Measurements from ENCODE around the gene GCK. TPM values are rescaled to one million over a fixed set of nuclear protein-coding genes. Genes with fewer than 3 reads are reported as not detected.

The GCK gene
- total RNA-seq, 2 experiments from 2014 or later, result 0.53 to 1.3 TPM

DNA sequence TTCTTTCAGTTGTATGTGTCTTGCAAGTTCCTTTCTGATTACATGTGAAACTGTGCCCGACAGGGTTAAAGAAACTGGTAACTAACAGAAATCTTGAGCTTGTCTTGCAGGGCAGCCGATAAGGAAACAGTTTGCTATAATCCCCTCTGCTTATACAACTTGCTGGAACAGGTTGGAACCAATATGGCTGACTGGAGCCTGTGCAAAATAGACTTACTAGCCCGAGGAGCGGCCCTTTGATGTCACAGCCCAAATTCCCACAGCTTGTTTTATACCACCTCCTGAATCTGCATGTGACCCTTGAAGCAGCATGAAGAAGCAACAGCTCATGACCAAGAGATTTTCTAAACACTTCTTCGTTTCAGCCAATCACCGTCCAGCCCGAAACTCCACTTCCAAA, 8.2 kb upstream of the GCK start:
- H3K9me3 Mint-ChIP-seq (ENCODE audit: low read depth), result no peaks in the 10 kb centered on the region
- peaks cover 19% of the 10 kb centered on the region for H3K4me1 Mint-ChIP-seq
- no peak for ATAC-seq
- peaks cover under 1% of the 10 kb centered on the region for H3K36me3 Mint-ChIP-seq (ENCODE audit: low read depth)
- no peak for DNase-seq
- peaks cover 6% of the 10 kb centered on the region for H3K27me3 Mint-ChIP-seq
- intact Hi-C loops (cut with DNase I, micrococcal nuclease), result no loop called here
- CTCF ChIA-PET, result interaction anchor here (0.6 to 1.0 kb wide), 3 partner anchors 17 to 310 kb away, joined by 3 to 4 read pairs (median 3); no protein-coding TSS in a partner anchor
- POLR2A ChIA-PET, result no interaction called here
- H3K4me3 Mint-ChIP-seq, result no peak overlapping the region
- H3K27ac Mint-ChIP-seq, result no peak overlapping the region

DNA sequence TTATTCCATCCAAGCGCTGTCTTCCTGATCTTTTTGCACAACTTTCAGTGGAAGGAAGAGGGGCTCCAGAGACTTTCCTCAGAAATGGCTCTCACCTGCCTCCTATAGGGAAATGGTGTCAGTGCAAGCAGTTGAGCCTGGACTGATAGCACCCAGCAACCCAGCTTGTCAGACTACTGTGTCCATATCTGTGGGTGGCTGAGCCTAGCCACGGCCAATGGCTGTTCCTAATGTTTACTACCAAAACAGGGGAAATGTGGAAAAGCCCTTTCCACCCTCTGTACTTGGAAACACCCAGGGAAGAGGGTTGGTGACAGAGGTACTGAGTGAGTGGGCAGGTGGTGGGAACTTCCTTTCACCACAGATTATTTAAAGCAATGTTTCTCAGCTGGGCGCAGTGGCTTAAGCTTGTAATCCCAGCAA, 7.2 kb upstream of the GCK start:
- ATAC-seq (no peak), DNase-seq (peak; percentile 54)
- POLR2A ChIA-PET, result no interaction called here
- no peak overlapping the region for H3K4me3 Mint-ChIP-seq
- peaks cover 6% of the 10 kb centered on the region for H3K27me3 Mint-ChIP-seq
- H3K27ac Mint-ChIP-seq, result no peak overlapping the region
- intact Hi-C loops (cut with DNase I, micrococcal nuclease), result loop anchor here in 1 of 2 experiments (1.0 kb wide), 1 partner anchor 115 kb away; no protein-coding TSS in a partner anchor
- CTCF ChIA-PET, result interaction anchor here (0.6 to 1.7 kb wide), 7 partner anchors 47 to 339 kb away, joined by 3 to 5 read pairs (median 4); no protein-coding TSS in a partner anchor
- no peaks in the 10 kb centered on the region for H3K36me3 Mint-ChIP-seq (ENCODE audit: low read depth)
- H3K9me3 Mint-ChIP-seq (ENCODE audit: low read depth), result no peaks in the 10 kb centered on the region
- H3K4me1 Mint-ChIP-seq, result peaks cover 9% of the 10 kb centered on the region

DNA sequence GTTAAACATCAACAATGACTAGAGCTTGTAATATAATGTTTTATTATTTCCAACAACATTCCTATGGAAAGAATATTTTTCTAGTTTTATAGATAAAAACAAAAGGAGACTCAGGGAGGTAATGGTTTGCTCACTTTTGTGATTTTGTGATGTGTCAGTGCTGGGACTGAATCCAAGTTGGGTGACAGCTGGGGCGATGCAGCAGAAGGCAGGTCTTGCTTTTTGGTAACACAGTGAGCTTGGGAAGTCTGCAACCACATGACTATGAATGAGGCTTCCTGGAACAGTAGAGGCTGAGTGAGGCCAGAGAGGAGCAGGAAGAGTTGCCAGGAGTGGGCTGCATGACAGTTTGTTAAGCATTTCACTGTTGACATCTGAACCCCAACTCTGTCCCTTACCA, 6.7 kb upstream of the GCK start:
- ChIA-PET POLR2A (no interaction called here), CTCF (interaction anchor here (0.6 to 1.7 kb wide), 6 partner anchors 46 to 119 kb away, joined by 3 to 5 read pairs (median 3); no protein-coding TSS in a partner anchor)
- Mint-ChIP-seq H3K9me3 (ENCODE audit: low read depth) (no peaks in the 10 kb centered on the region), H3K27ac (no peak overlapping the region), H3K27me3 (peaks cover 6% of the 10 kb centered on the region), H3K4me3 (no peak overlapping the region), H3K36me3 (ENCODE audit: low read depth) (no peaks in the 10 kb centered on the region), H3K4me1 (peaks cover 8% of the 10 kb centered on the region)
- no peak for ATAC-seq
- intact Hi-C loops (cut with DNase I, micrococcal nuclease), result loop anchor here (1.0 to 2.0 kb wide), 2 partner anchors 113 to 115 kb away; partner anchors contain the start of gene POLM (in 1 of the 2)
- no peak for DNase-seq

DNA sequence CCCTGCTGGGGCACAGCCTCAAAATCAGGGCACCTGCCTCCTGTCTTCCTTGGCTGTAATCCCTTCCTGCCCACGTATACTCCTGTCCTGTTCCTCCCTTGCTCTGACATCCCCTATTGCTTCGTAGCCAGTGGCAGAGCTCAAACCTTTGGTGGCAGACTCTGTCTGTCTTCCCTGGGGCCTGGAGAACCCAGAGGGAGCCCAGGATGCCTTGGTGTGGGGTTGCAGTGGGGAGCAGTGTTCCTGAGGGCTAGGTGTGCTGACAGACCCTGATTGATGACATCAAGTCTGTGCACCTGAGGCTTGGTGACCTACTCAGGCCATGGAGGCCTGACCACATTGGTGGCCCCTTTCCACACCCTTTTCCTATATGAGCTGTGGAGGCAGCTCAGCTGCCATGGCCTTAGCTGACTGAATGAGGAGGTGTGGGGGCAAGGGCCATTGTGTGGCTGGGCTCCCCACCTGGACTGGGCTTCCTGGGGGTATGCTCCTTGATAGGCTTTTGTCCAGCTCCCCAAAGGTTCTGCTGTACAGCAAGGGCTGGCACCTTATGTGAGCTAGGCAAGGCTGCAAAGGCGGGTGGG, 5.4 kb upstream of the GCK start:
- CTCF ChIA-PET, result interaction anchor here (0.6 to 1.1 kb wide), 4 partner anchors 11 to 175 kb away, joined by 3 to 4 read pairs (median 3); no protein-coding TSS in a partner anchor
- ATAC-seq (no peak), DNase-seq (no peak)
- peaks cover 6% of the 10 kb centered on the region for H3K27me3 Mint-ChIP-seq
- H3K4me3 Mint-ChIP-seq, result no peak overlapping the region
- H3K36me3 Mint-ChIP-seq (ENCODE audit: low read depth), result no peaks in the 10 kb centered on the region
- H3K4me1 Mint-ChIP-seq, result peaks cover 8% of the 10 kb centered on the region
- H3K27ac Mint-ChIP-seq, result no peak overlapping the region
- H3K9me3 Mint-ChIP-seq (ENCODE audit: low read depth), result no peaks in the 10 kb centered on the region
- POLR2A ChIA-PET, result no interaction called here
- intact Hi-C loops (cut with DNase I, micrococcal nuclease), result loop anchor here in 1 of 2 experiments (2.0 kb wide), 1 partner anchor 112 kb away; the partner anchor contains the start of gene POLM

DNA sequence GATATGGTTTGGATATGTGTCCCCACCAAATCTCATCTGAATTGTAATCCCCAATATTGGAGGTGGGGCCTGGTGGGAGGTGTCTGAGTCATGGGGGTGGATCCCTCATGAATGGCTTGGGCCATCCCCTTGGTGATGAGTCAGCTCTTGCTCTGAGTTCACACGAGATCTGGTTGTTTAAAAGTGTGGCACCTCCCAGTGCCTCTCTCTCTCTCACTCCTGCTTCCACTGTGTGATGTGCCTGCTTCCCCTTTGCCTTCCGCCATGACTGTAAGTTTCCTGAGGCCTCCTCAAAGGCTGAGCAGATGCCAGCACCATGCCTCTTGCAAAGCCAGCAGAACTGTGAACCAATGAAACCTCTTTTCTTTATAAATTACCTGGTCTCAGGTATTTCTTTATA, 4.8 kb upstream of the GCK start:
- H3K4me1 Mint-ChIP-seq, result peaks cover 8% of the 10 kb centered on the region
- intact Hi-C loops (cut with DNase I, micrococcal nuclease), result loop anchor here in 1 of 2 experiments (2.0 kb wide), 1 partner anchor 111 kb away; the partner anchor contains the start of gene POLM
- no peak overlapping the region for H3K4me3 Mint-ChIP-seq
- DNase-seq (peak; percentile 75), ATAC-seq (peak; percentile 91)
- H3K27ac Mint-ChIP-seq, result no peak overlapping the region
- ChIA-PET POLR2A (no interaction called here), CTCF (interaction anchor here (0.6 to 0.8 kb wide), 4 partner anchors 11 to 175 kb away, joined by 3 to 4 read pairs (median 3); no protein-coding TSS in a partner anchor)
- no peaks in the 10 kb centered on the region for H3K9me3 Mint-ChIP-seq (ENCODE audit: low read depth)
- H3K36me3 Mint-ChIP-seq (ENCODE audit: low read depth), result no peaks in the 10 kb centered on the region
- H3K27me3 Mint-ChIP-seq, result peaks cover 6% of the 10 kb centered on the region

DNA sequence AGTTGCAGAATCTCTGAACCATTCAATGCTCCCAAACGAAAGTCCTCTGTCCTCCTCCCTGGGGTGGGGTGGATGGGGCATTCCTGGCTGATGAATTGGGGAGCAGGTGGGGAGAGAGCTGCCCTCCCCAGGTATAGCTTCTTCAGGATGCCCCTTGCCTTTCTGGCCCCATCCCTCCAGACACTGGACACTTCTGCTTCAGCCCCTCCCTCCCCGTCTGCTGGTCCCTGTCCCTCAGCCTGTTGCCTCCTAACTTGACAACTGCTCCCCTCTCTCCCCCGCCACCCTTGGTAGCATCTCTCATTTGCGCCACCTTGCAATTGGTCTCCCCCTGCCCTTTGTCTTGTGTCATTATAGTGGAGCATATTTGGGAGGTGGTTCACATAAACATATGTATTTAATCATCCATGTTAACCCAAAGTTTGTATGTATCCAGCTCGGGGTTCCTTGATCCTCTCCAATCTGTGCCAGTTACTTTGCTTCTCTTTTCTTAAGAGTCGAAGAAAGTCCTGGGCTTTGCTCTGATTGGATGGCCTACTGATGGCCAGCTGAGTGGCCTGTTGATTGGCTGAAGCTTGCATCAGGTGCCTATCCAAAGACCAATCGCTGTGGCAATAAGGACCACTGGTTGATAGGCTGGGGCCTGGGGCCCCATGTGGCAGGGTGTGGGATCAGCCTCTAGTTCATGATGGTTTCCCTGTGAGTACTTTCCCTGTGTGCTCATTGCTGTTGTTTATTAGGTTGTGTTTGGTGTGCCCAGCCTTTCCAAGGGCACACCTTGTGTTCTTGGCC, 4.0 kb upstream of the GCK start:
- Mint-ChIP-seq H3K4me1 (peaks cover 8% of the 10 kb centered on the region), H3K9me3 (ENCODE audit: low read depth) (no peaks in the 10 kb centered on the region), H3K27me3 (peaks cover 6% of the 10 kb centered on the region), H3K27ac (no peak overlapping the region), H3K36me3 (ENCODE audit: low read depth) (no peaks in the 10 kb centered on the region), H3K4me3 (no peak overlapping the region)
- DNase-seq, result no peak
- CTCF ChIA-PET, result interaction anchor here (0.6 kb wide), 1 partner anchor 88 kb away, joined by 3 read pairs; no protein-coding TSS in a partner anchor
- POLR2A ChIA-PET, result no interaction called here
- peak; percentile 31 for ATAC-seq
- intact Hi-C loops (cut with DNase I, micrococcal nuclease), result no loop called here

DNA sequence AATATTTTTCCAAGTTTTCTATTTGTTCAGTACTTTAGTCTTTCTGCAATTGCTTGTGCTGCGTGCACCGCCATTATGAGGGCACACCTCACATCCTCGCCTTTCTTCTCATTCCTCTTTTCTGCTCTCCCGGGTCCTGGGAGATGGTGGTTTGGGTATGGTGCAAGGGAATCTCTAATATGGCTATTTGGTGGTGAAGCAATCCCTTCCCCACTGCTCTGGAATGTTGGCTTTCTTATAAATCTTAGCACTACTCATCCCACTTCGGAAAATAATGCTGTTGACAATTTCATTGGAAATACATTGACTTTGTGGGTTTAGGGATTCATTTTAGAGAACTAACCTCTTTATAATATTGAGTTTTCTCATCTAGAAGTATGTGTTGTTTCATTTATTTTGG, 1.9 kb upstream of the GCK start:
- H3K36me3 Mint-ChIP-seq (ENCODE audit: low read depth), result no peaks in the 10 kb centered on the region
- intact Hi-C loops (cut with DNase I, micrococcal nuclease), result no loop called here
- CTCF ChIA-PET, result no interaction called here
- H3K27me3 Mint-ChIP-seq, result no peaks in the 10 kb centered on the region
- POLR2A ChIA-PET, result no interaction called here
- no peak overlapping the region for H3K4me3 Mint-ChIP-seq
- ATAC-seq (no peak), DNase-seq (no peak)
- H3K9me3 Mint-ChIP-seq (ENCODE audit: low read depth), result no peaks in the 10 kb centered on the region
- peaks cover 6% of the 10 kb centered on the region for H3K4me1 Mint-ChIP-seq
- no peak overlapping the region for H3K27ac Mint-ChIP-seq

DNA sequence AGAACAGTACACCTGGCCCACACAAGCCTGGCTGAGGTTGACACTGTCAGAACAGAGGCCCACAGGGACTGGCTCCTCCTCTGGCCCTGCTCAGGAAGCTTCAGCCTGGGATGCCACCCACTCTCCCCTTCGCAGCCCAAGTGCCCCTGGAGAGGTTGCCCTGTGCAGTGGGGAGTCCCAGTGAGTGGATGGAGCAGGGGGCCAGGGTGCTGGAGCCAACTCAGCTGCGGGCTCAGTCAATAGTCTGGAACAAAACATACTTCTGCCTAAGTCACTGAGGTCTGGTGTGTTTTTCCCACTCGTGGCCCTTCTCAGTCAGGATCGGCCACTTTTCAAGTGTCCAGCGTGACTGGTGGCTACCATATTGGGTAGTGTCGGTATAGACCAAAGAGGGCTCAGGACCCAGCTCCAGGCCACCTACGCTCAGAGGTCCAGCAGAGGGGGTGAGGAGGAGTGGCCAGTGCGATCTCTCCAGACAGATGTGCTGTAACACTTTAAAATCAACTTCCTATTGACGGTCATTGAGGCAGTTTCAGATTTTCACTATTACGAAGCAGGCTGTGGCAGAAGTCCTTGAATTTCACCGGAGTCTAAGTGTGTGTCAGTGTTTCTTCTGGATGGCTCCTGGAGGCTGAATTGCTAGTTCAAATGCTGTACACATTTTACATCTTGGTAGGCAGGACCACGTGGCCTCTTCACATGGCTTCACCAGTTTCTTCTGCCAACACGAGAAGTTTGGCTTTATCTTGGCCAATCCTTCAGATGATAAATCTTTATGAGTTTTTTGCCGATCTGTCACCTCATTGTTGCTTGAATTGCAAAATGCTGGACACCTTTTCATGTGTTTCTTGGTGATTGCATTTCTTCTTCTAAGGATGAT, 994 bp upstream of the GCK start:
- intact Hi-C loops (cut with DNase I, micrococcal nuclease), result no loop called here
- no peak overlapping the region for H3K27ac Mint-ChIP-seq
- CTCF ChIA-PET, result no interaction called here

DNA sequence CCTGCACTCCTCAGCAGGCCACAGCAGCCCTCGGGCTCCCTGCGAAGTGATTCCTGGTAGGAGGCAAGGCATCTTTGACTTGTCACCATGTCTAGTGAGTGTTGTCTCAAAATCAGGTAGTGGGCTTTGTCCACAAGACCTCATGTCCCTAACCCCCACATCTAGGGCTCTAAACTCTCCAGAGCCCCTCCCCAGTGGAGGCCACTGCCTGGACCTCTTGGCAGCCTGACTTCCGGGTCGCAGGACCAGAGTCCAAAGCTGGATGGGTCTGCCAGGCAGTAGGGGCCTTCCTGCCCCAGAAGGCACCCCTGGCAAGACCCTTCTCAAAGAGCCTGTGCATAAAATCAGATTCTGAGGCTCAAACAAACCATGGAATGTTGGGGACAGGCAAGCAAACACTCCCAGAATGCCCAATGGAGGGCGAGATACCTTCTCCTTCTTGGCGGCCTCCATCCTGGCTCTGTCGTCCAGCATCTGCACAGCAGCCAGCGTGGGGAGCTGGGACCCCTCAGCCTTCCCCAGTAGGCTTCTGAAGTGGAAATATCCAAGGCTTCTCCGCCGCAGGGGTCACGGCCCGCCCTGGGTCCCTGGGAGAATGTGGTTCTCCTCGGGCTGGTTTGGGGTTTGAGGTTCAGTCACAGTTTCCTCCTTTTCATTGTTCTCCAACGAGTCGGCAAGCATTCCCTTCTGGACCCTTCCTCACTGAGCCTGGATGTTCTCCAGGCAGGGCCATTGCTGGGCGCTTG, 586 bp downstream of the GCK start:
- H3K4me1 Mint-ChIP-seq, result no peaks in the 10 kb centered on the region
- H3K27me3 Mint-ChIP-seq, result no peaks in the 10 kb centered on the region
- DNase-seq (no peak), ATAC-seq (no peak)
- H3K9me3 Mint-ChIP-seq (ENCODE audit: low read depth), result no peaks in the 10 kb centered on the region
- POLR2A ChIA-PET, result no interaction called here
- no peak overlapping the region for H3K4me3 Mint-ChIP-seq
- H3K27ac Mint-ChIP-seq, result no peak overlapping the region
- intact Hi-C loops (cut with DNase I, micrococcal nuclease), result no loop called here
- H3K36me3 Mint-ChIP-seq (ENCODE audit: low read depth), result no peaks in the 10 kb centered on the region
- CTCF ChIA-PET, result no interaction called here

More for the DNA sequence above, 994 bp upstream of the GCK start:
- ATAC-seq (no peak), DNase-seq (no peak)
- no peaks in the 10 kb centered on the region for H3K36me3 Mint-ChIP-seq (ENCODE audit: low read depth)
- H3K4me1 Mint-ChIP-seq, result peaks cover 6% of the 10 kb centered on the region
- H3K27me3 Mint-ChIP-seq, result no peaks in the 10 kb centered on the region
- H3K9me3 Mint-ChIP-seq (ENCODE audit: low read depth), result no peaks in the 10 kb centered on the region
- POLR2A ChIA-PET, result no interaction called here
- H3K4me3 Mint-ChIP-seq, result no peak overlapping the region

DNA sequence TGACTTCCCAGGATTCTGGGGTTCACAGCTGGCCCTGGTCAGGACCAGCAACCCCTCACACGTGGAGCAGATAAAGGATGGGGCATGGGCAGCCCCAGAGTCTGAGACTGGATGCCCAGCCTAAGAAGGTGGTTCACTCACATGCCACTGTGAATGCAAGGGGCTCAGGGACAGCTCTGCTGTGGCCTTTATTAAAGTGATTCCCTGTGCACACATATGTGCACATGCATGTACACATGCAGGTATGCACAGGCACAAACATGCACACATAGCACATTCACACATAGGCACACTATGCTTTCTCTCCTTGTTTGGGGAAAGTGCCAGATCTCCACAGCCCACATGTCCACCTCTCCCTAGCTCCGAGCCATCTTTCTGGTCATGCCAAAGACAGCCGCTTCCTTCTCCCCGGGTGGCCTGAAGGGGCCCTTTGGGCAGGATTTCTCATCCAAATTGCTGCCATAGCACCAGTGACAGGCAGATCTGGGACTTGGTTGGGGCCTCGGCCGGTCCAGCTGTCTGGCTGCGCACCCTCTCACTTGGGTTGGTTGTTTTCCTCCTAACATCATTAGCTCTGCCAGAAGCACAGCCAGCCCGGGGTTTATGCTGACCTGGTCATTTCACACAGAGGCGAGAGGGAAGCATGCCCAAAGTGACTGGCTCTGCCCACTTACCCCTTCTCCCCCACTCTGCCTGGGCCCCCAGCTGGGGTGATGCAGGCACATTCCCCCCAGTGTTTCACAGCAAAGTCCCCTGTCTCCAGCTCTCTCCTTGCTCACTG, 1.4 kb downstream of the GCK start:
- ATAC-seq (no peak), DNase-seq (no peak)
- H3K9me3 Mint-ChIP-seq (ENCODE audit: low read depth), result no peaks in the 10 kb centered on the region
- no peaks in the 10 kb centered on the region for H3K36me3 Mint-ChIP-seq (ENCODE audit: low read depth)
- H3K27ac Mint-ChIP-seq, result no peak overlapping the region
- CTCF ChIA-PET, result no interaction called here
- H3K4me3 Mint-ChIP-seq, result no peak overlapping the region
- H3K4me1 Mint-ChIP-seq, result no peaks in the 10 kb centered on the region
- no peaks in the 10 kb centered on the region for H3K27me3 Mint-ChIP-seq
- POLR2A ChIA-PET, result no interaction called here
- intact Hi-C loops (cut with DNase I, micrococcal nuclease), result no loop called here
